HepG2 (cell line): ENCODE results near the gene ABHD2. TPM values are rescaled to one million over a fixed set of nuclear protein-coding genes. Genes with fewer than 3 reads are reported as not detected.

ENCODE experiments used
- ATAC-seq: fragments of 200-7000 bp; cut with Tn5 transposase; 3 replicates; pipeline ENCODE4 v1.9.1; 2020; ENCODE audit warnings: mild to moderate bottlenecking, moderate library complexity
- BruUV-seq: library from RNA; stranded (reverse); fragments of 400-500 nt; replicated peaks from 2 replicates; lab custom pipeline; 2021; lab: Mats Ljungman, UMichigan
- CTCF ChIA-PET: fragments of 300-600 bp; formaldehyde crosslinking; extraction: SDS; loops from one replicate; lab custom pipeline; 2021; ENCODE audit warnings: low total read pairs, inconsistent platforms, low intra/inter-chr PET ratio; lab: Yijun Ruan, JAX
- POLR2A ChIA-PET: fragments of 350-600 bp; sonication (Branson Sonifier 250); formaldehyde crosslinking; loops from one replicate; lab custom pipeline; 2020; ENCODE audit warnings: antibody characterized with exemption, inconsistent platforms; lab: Yijun Ruan, JAX
- DNase-seq: peaks from one replicate; pipeline ENCODE4 v3.0.0-alpha.2; 2015; ENCODE audit warnings: low spot score
- FAIRE-seq: peaks from 3 replicates; lab custom pipeline; 2011; peaks lifted over from hg19 to GRCh38; lab: Jason Lieb, UNC
- H2AFZ ChIP-seq: one replicate; pipeline ENCODE4 v1.6.1; 2011; ENCODE audit warnings: low read length, inconsistent platforms
- H3K27ac ChIP-seq: fragments of 300-600 bp; 3 replicates; pipeline ENCODE4 v1.8.0; 2011; ENCODE audit warnings: mixed run types, mild to moderate bottlenecking, mixed read lengths, low read length, inconsistent platforms; ENCODE audit not compliant: insufficient read depth; ENCODE audit errors: extremely low read length
- H3K27me3 ChIP-seq, 2 experiments: fragments of 200-600 bp in 1 of 2; 2 replicates in 1 of 2; 3 replicates in 1 of 2; pipeline versions ENCODE4 v1.6.0 to v1.8.0; 2011; ENCODE audit warnings: low read length in 2 of 2, mild to moderate bottlenecking in 2 of 2, moderate library complexity in 2 of 2, inconsistent platforms in 1 of 2; ENCODE audit not compliant: insufficient read depth in 2 of 2, control insufficient read depth in 1 of 2
- H3K36me3 ChIP-seq, 2 experiments: fragments of 200-600 bp in 1 of 2; replicated peaks in 1 of 2; 2 replicates in 1 of 2; 3 replicates in 1 of 2; pipeline versions ENCODE4 v1.5.1 to v1.8.0; 2011; ENCODE audit warnings: low read length in 2 of 2, inconsistent platforms in 1 of 2; ENCODE audit not compliant: insufficient read depth in 2 of 2, control insufficient read depth in 1 of 2
- H3K4me1 ChIP-seq: 2 replicates; pipeline ENCODE4 v1.5.1; 2012; ENCODE audit warnings: low read length, inconsistent platforms; ENCODE audit not compliant: insufficient read depth
- H3K4me2 ChIP-seq: 2 replicates; pipeline ENCODE4 v1.6.0; 2011; ENCODE audit warnings: low read depth, low read length, inconsistent platforms
- H3K4me3 ChIP-seq, 3 experiments: fragments of 200-600 bp in 1 of 3; sonication (generic), shearing (Covaris generic) in 1 of 3; replicated peaks in 1 of 3; 2 replicates each; pipeline ENCODE4 v1.5.1; 2011 to 2016; ENCODE audit warnings: low read length in 3 of 3, inconsistent platforms in 2 of 3, low read depth in 2 of 3, mild to moderate bottlenecking in 2 of 3, control low read depth in 1 of 3, mixed read lengths in 1 of 3; ENCODE audit not compliant: insufficient read depth in 1 of 3
- H3K79me2 ChIP-seq: one replicate; pipeline ENCODE4 v1.6.1; 2011; ENCODE audit warnings: low read length, inconsistent platforms; ENCODE audit not compliant: insufficient read depth
- H3K9ac ChIP-seq: 2 replicates; pipeline ENCODE4 v1.6.0; 2011; ENCODE audit warnings: mild to moderate bottlenecking, low read depth, low read length, inconsistent platforms; ENCODE audit not compliant: insufficient read depth
- H3K9me3 ChIP-seq: 2 replicates; pipeline ENCODE4 v1.5.1; 2012; ENCODE audit warnings: mild to moderate bottlenecking, low read length
- H4K20me1 ChIP-seq: 2 replicates; pipeline ENCODE4 v1.6.0; 2011; ENCODE audit warnings: inconsistent platforms, mild to moderate bottlenecking, low read length, moderate library complexity; ENCODE audit not compliant: insufficient read depth
- HNRNPL ChIP-seq: fragments of 200-400 bp; formaldehyde crosslinking; IDR thresholded peaks from 2 replicates; pipeline ENCODE4 v1.6.1; 2017; ENCODE audit warnings: mild to moderate bottlenecking, low read depth, low read length
- POLR2G ChIP-seq: fragments of 200-400 bp; formaldehyde crosslinking; IDR thresholded peaks from 2 replicates; pipeline ENCODE4 v1.6.1; 2018; ENCODE audit warnings: mild to moderate bottlenecking, low read depth, low read length, moderate library complexity
- RFX3 ChIP-seq: IDR thresholded peaks from 2 replicates; pipeline ENCODE4 v1.6.1; 2016; ENCODE audit warnings: missing biosample characterization, missing genetic modification reagents
- TEAD3 ChIP-seq: optimal IDR thresholded peaks from 2 replicates; pipeline ENCODE3; 2016; ENCODE audit warnings: borderline replicate concordance
- ZNF34 ChIP-seq: sonication (generic); formaldehyde crosslinking; IDR thresholded peaks from 2 replicates; pipeline ENCODE4 v1.4.0; 2020; ENCODE audit warnings: mild to moderate bottlenecking, missing genetic modification reagents, borderline replicate concordance
- ZNF367 ChIP-seq: sonication (generic); formaldehyde crosslinking; IDR thresholded peaks from 2 replicates; pipeline ENCODE4 v1.4.0; 2020; ENCODE audit warnings: missing genetic modification reagents, borderline replicate concordance
- ZNF547 ChIP-seq: sonication (generic); formaldehyde crosslinking; IDR thresholded peaks from 2 replicates; pipeline ENCODE4 v1.5.1; 2020; ENCODE audit warnings: mild to moderate bottlenecking, missing genetic modification reagents
- ZNF761 ChIP-seq: sonication (generic); formaldehyde crosslinking; conservative IDR thresholded peaks from 2 replicates; pipeline ENCODE4 v1.4.0; 2020; ENCODE audit warnings: mild to moderate bottlenecking, missing genetic modification reagents
- ZNF768 ChIP-seq: sonication (generic); formaldehyde crosslinking; IDR thresholded peaks from 2 replicates; pipeline ENCODE4 v1.4.0; 2020; ENCODE audit warnings: missing genetic modification reagents
- ZNF883 ChIP-seq: sonication (generic); formaldehyde crosslinking; IDR thresholded peaks from 2 replicates; pipeline ENCODE4 v1.5.1; 2020; ENCODE audit warnings: mild to moderate bottlenecking, missing genetic modification reagents; ENCODE audit errors: not compliant biosample characterization
- WGBS: methylation state at CpG from one replicate; pipeline ENCODE4 v1.1.6; 2017; ENCODE audit warnings: low lambda C conversion rate; 5-methylcytosine and 5-hydroxymethylcytosine counted together
- in situ Hi-C: cut with HindIII; loops from 2 replicates; pipeline ENCODE4 v1.10.0; 2017; ENCODE audit warnings: low pct_unique_long_range_greater_than_20kb; ENCODE audit not compliant: extremely low pct_ligation_motif_present
- intact Hi-C: fragments of 100-400 bp; cut with micrococcal nuclease; formaldehyde crosslinking; loops from one replicate; pipeline ENCODE4 v1.10.0; 2022; ENCODE audit not compliant: unreplicated experiment
- polyA plus RNA-seq, 8 experiments: library from polyadenylated mRNA; depleted of rRNA in 3 of 8; stranded (reverse) in 7 of 8; unstranded in 1 of 8; fragments of >200 nt; fragmentation: Illumina TruSeq in 4 of 8; extraction: Trizol in 4 of 8; gene quantifications; 2 replicates each; pipeline versions ENCODE4 v1.2.1 to v1.2.3, GENCODE V29; 2011 to 2016; ENCODE audit warnings: low read depth in 4 of 8, missing spikeins in 1 of 8, mixed read lengths in 1 of 8; ENCODE audit not compliant: insufficient read depth in 1 of 8
- total RNA-seq, 5 experiments: library from RNA; depleted of rRNA; stranded (reverse); fragments of >200 nt; fragmentation: Illumina TruSeq; extraction: Trizol; gene quantifications; 2 replicates each; pipeline ENCODE4 v1.2.3, GENCODE V29; 2016; ENCODE audit warnings: low read depth in 1 of 5
- TF ChIP-seq, protein P1 (sequence below): sonication (generic); formaldehyde crosslinking; IDR thresholded peaks from 2 replicates; pipeline ENCODE4 v1.4.0; 2020; ENCODE audit warnings: missing genetic modification reagents
- TF ChIP-seq, protein P2 (sequence below): sonication (generic); formaldehyde crosslinking; IDR thresholded peaks from 2 replicates; pipeline ENCODE4 v1.4.0; 2020; ENCODE audit warnings: missing genetic modification reagents, borderline replicate concordance

Gene ABHD2
- total and polyA plus RNA-seq, 2 of the 13 experiments (the other 11 are each of a cell fraction or from before 2014, with no cell fraction given) = 14.8 to 22.4 TPM

DNA sequence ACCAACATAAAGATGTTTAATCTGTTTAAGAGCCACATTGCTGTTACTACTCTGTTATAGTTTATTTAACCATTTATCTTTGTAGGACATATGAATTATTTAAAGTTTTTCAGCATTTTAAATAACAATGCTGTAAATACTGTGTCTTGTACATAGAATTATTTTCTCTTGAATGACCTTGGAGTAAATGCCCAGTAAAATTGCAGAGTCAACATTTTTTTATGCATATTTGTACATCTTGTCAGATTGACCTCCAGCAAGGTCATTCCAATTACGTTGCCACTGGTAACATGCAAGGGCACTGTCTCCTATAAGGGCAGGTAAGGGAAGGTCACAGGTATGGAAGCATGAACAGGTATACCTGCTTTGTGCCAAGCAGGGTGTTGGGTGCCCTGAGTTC is 68.8 kb downstream of the ABHD2 start (continued):
- TF ChIP-seq RFX3 (CRISPR knock-in tag) = no peak

DNA sequence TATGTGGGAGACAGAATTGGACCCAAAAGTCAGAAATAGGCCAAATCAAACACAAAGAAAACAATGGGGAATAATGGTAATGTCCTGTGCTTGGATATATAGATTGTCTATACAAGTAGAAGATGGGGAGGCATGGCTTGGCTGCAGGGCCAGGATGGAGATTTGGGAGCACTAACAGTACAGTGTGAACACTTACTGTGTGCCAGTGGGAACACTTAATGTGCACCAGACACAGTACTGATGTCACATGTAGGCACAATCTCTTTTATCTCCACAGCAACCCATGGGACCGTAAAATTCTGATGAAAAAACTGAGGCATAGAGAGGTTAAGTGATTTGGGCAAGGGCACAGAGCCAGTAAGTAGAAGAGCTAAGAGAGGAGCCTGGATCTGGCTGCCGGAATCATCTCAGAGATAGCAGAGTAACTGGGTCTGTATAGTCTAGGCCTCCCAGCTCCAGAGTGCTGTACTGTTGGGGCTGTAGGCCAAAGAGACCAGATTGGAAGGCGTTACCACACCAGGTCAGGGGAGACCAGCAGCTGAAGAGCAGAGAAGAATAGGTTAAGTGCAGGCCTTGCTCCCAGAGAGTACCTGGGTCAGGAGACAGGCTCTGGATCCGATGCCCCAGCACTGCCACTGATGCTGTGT is 69.8 kb downstream of the ABHD2 start:
- H4K20me1 ChIP-seq = no peaks in the 10 kb centered on the region
- no peak overlapping the region for H3K4me2 ChIP-seq
- H2AFZ ChIP-seq = no peak overlapping the region
- FAIRE-seq (no peak), DNase-seq (no peak), ATAC-seq (no peak)
- CTCF ChIA-PET = no interaction called here
- no peak overlapping the region for H3K4me3 ChIP-seq
- no peak for TF ChIP-seq ZNF761 (CRISPR knock-in tag)
- no peak for TF ChIP-seq TEAD3 (CRISPR knock-in tag)
- TF ChIP-seq, protein P1, sequence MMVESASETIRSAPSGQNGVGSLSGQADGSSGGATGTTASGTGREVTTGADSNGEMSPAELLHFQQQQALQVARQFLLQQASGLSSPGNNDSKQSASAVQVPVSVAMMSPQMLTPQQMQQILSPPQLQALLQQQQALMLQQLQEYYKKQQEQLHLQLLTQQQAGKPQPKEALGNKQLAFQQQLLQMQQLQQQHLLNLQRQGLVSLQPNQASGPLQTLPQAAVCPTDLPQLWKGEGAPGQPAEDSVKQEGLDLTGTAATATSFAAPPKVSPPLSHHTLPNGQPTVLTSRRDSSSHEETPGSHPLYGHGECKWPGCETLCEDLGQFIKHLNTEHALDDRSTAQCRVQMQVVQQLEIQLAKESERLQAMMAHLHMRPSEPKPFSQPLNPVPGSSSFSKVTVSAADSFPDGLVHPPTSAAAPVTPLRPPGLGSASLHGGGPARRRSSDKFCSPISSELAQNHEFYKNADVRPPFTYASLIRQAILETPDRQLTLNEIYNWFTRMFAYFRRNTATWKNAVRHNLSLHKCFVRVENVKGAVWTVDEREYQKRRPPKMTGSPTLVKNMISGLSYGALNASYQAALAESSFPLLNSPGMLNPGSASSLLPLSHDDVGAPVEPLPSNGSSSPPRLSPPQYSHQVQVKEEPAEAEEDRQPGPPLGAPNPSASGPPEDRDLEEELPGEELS (CRISPR knock-in tag) = no peak
- no peak for TF ChIP-seq ZNF883 (CRISPR knock-in tag)
- TF ChIP-seq ZNF547 (CRISPR knock-in tag) = no peak
- no peak for TF ChIP-seq ZNF367 (CRISPR knock-in tag)
- TF ChIP-seq, protein P2, sequence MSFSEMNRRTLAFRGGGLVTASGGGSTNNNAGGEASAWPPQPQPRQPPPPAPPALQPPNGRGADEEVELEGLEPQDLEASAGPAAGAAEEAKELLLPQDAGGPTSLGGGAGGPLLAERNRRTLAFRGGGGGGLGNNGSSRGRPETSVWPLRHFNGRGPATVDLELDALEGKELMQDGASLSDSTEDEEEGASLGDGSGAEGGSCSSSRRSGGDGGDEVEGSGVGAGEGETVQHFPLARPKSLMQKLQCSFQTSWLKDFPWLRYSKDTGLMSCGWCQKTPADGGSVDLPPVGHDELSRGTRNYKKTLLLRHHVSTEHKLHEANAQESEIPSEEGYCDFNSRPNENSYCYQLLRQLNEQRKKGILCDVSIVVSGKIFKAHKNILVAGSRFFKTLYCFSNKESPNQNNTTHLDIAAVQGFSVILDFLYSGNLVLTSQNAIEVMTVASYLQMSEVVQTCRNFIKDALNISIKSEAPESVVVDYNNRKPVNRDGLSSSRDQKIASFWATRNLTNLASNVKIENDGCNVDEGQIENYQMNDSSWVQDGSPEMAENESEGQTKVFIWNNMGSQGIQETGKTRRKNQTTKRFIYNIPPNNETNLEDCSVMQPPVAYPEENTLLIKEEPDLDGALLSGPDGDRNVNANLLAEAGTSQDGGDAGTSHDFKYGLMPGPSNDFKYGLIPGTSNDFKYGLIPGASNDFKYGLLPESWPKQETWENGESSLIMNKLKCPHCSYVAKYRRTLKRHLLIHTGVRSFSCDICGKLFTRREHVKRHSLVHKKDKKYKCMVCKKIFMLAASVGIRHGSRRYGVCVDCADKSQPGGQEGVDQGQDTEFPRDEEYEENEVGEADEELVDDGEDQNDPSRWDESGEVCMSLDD (CRISPR knock-in tag) = no peak
- TF ChIP-seq ZNF34 (CRISPR knock-in tag) = no peak
- no peak for TF ChIP-seq ZNF768 (CRISPR knock-in tag)
- no peak for TF ChIP-seq POLR2G
- no peak for TF ChIP-seq HNRNPL
- intact Hi-C loops = no loop called here
- H3K4me1 ChIP-seq = peaks cover 15% of the 10 kb centered on the region
- no peaks in the 10 kb centered on the region for H3K9me3 ChIP-seq
- no peaks in the 10 kb centered on the region for H3K27me3 ChIP-seq
- peaks cover 15 to 45% of the 10 kb centered on the region in 2 experiments; a peak in 4 of 5 replicates for H3K36me3 ChIP-seq
- in situ Hi-C loops = no loop called here
- no peaks in the 10 kb centered on the region for H3K79me2 ChIP-seq
- H3K27ac ChIP-seq = no peak overlapping the region
- WGBS = 91% methylated on average over 3 of the region's 4 CpGs
- no TSS peak for BruUV-seq
- POLR2A ChIA-PET = interaction anchor here (1.0 kb wide), 1 partner anchor 70 kb away, joined by 3 read pairs; the partner anchor contains the start of gene ABHD2
- H3K9ac ChIP-seq = no peak overlapping the region
